Loucy (cell line): Measurements from ENCODE around the gene CPHXL2.

Experiments used
- EZH2phosphoT487 ChIP-seq: fragments of 200-600 bp; IDR thresholded peaks from 2 replicates; pipeline ENCODE4 v1.6.1; 2018; ENCODE audit warnings: antibody characterized with exemption, mild to moderate bottlenecking, moderate library complexity, borderline replicate concordance
- TF ChIP-seq, protein P1 (sequence below): fragments of 200-600 bp; sonication (generic); conservative IDR thresholded peaks from 2 replicates; pipeline ENCODE4 v1.5.1; 2014; ENCODE audit warnings: mild to moderate bottlenecking, antibody characterized with exemption, low read length

DNA sequence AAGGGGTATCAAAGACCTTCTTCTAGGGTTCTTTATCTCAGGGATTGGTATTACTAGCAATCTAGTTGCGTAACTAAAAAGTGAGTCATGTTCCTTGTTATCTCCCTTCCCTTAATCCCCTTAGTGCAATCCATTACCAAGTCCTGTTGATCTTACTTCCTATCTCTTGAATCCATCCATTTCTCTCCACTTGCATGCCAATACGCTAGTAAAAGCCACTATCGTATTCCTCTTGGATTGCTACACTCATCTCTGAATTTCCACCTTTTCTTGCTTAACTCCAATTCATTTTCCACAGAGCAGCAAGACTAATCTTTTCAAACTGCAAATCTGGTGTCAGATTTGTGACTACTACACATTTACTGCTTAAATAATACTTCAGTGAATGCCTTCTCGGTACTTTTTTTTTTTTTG is 51.9 kb downstream of the CPHXL2 start:
- TF ChIP-seq, protein P1, sequence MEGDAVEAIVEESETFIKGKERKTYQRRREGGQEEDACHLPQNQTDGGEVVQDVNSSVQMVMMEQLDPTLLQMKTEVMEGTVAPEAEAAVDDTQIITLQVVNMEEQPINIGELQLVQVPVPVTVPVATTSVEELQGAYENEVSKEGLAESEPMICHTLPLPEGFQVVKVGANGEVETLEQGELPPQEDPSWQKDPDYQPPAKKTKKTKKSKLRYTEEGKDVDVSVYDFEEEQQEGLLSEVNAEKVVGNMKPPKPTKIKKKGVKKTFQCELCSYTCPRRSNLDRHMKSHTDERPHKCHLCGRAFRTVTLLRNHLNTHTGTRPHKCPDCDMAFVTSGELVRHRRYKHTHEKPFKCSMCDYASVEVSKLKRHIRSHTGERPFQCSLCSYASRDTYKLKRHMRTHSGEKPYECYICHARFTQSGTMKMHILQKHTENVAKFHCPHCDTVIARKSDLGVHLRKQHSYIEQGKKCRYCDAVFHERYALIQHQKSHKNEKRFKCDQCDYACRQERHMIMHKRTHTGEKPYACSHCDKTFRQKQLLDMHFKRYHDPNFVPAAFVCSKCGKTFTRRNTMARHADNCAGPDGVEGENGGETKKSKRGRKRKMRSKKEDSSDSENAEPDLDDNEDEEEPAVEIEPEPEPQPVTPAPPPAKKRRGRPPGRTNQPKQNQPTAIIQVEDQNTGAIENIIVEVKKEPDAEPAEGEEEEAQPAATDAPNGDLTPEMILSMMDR, result no peak
- TF ChIP-seq EZH2phosphoT487, result no peak
